ENCODE results near the gene EPS8.

The EPS8 gene

GRCh38 chr12:15707516-15708199, 81.5 kb downstream of the EPS8 start:
- TF ChIP-seq CTCF (IDR thresholded peaks at IDR 0.05; ENCODE audit: low read depth, low read length) = no peak
- H3K4me3 ChIP-seq (replicated peaks in 1 of 2; ENCODE audit: low read depth in 2 of 2, low read length in 2 of 2) = no peak overlapping the region
- DNase-seq (ENCODE audit: low read depth in 2 of 2) = no peak

GRCh38 chr12:15706010-15706676, 83.0 kb downstream of the EPS8 start:
- no peak for TF ChIP-seq CTCF (IDR thresholded peaks at IDR 0.05; ENCODE audit: low read depth, low read length)
- DNase-seq (ENCODE audit: low read depth in 2 of 2) = no peak
- H3K4me3 ChIP-seq (replicated peaks in 1 of 2; ENCODE audit: low read depth in 2 of 2, low read length in 2 of 2) = no peak overlapping the region

- TF ChIP-seq CTCF (IDR thresholded peaks at IDR 0.05; ENCODE audit: low read depth, low read length) = no peak
- no peak for DNase-seq (ENCODE audit: low read depth in 2 of 2)
- H3K4me3 ChIP-seq (replicated peaks in 1 of 2; ENCODE audit: low read depth in 2 of 2, low read length in 2 of 2) = no peak overlapping the region
Measured at GRCh38 chr12:15705606-15706005, 83.6 kb downstream of the EPS8 start.

- no peak for DNase-seq (ENCODE audit: low read depth in 2 of 2)
- no peak overlapping the region for H3K4me3 ChIP-seq (replicated peaks in 1 of 2; ENCODE audit: low read depth in 2 of 2, low read length in 2 of 2)
- no peak for TF ChIP-seq CTCF (IDR thresholded peaks at IDR 0.05; ENCODE audit: low read depth, low read length)
Measured at GRCh38 chr12:15702276-15702675, 86.9 kb downstream of the EPS8 start.

GRCh38 chr12:15701631-15702156, 87.5 kb downstream of the EPS8 start:
- no peak overlapping the region for H3K4me3 ChIP-seq (replicated peaks in 1 of 2; ENCODE audit: low read depth in 2 of 2, low read length in 2 of 2)
- TF ChIP-seq CTCF (IDR thresholded peaks at IDR 0.05; ENCODE audit: low read depth, low read length) = no peak
- peak; percentile 65 to 75 for DNase-seq (ENCODE audit: low read depth in 2 of 2)

- peak; percentile 49 to 70 for DNase-seq (ENCODE audit: low read depth in 2 of 2)
- TF ChIP-seq CTCF (IDR thresholded peaks at IDR 0.05; ENCODE audit: low read depth, low read length) = no peak
- no peak overlapping the region for H3K4me3 ChIP-seq (replicated peaks in 1 of 2; ENCODE audit: low read depth in 2 of 2, low read length in 2 of 2)
Measured at GRCh38 chr12:15701206-15701605, 88.0 kb downstream of the EPS8 start.

All from cardiac fibroblast (primary cell).